Body of pancreas (tissue), 4 donors: ENCODE measurements around the gene WBP11. TPM values are rescaled to one million over a fixed set of nuclear protein-coding genes. Genes with fewer than 3 reads are reported as not detected.

Source experiments
- ATAC-seq: fragments of 150-250 bp; one replicate; pipeline ENCODE4 v1.9.1; 2016
- DNase-seq, 4 donors: peaks; one replicate each; pipeline ENCODE4 v3.0.0-alpha.2; 2019
- H3K27ac ChIP-seq, 4 donors: fragments of 200-600 bp; sonication (generic); 1 replicate in 3 of 4; 2 replicates in 1 of 4; pipeline versions ENCODE4 v1.5.1 to v1.6.1; 2016 to 2019; ENCODE audit warnings: mild to moderate bottlenecking in 1 of 4, mixed read lengths in 1 of 4, moderate library complexity in 1 of 4
- H3K27me3 ChIP-seq, 2 donors: fragments of 200-600 bp; sonication (generic); one replicate each; pipeline ENCODE4 v1.6.0; 2016; ENCODE audit warnings: mild to moderate bottlenecking in 1 of 2
- H3K36me3 ChIP-seq, 2 donors: fragments of 200-600 bp; sonication (generic); replicated peaks in 1 of 2; 2 replicates each; pipeline ENCODE4 v1.5.1; 2016; ENCODE audit warnings: low read depth in 2 of 2; ENCODE audit not compliant: insufficient read depth in 1 of 2
- H3K4me1 ChIP-seq: fragments of 200-600 bp; sonication (generic); one replicate; pipeline ENCODE4 v1.6.0; 2016
- H3K4me3 ChIP-seq, 2 donors: fragments of 200-600 bp; sonication (generic); 1 replicate in 1 of 2; 2 replicates in 1 of 2; pipeline ENCODE4 v1.5.1; 2016 to 2019
- H3K9me3 ChIP-seq, 3 donors: fragments of 200-600 bp; sonication (generic); 1 replicate in 2 of 3; 2 replicates in 1 of 3; pipeline ENCODE4 v1.5.1; 2016
- POLR2A ChIP-seq, 3 donors: fragments of 450-650 bp; IDR thresholded peaks; one replicate each; pipeline ENCODE4 v1.6.1; 2016; ENCODE audit warnings: antibody characterized with exemption in 3 of 3, mild to moderate bottlenecking in 2 of 3
- WGBS, 2 donors: methylation state at CpG; one replicate each; pipeline ENCODE4 v1.1.5; 2017; 5-methylcytosine and 5-hydroxymethylcytosine counted together
- intact Hi-C: fragments of 100-400 bp; cut with DNase I; formaldehyde crosslinking; loops from one replicate; pipeline ENCODE4 v1.15.1; 2023
- total RNA-seq, 2 donors: library from RNA; depleted of rRNA; stranded (reverse); fragments of >200 nt; gene quantifications; one replicate each; pipeline ENCODE4 v1.1.0, GENCODE V29; 2016
- TF ChIP-seq, protein P1 (sequence below), 7 experiments: fragments of 450-650 bp in 4 of 7; fragments of 200-600 bp in 3 of 7; sonication (generic) in 3 of 7; IDR thresholded peaks; one replicate each; pipeline ENCODE4 v1.5.1; 2016 to 2019; ENCODE audit warnings: antibody characterized with exemption in 7 of 7

The WBP11 gene
- total RNA-seq, 2 donors from 2014 or later, result 8.6 to 14.8 TPM

DNA sequence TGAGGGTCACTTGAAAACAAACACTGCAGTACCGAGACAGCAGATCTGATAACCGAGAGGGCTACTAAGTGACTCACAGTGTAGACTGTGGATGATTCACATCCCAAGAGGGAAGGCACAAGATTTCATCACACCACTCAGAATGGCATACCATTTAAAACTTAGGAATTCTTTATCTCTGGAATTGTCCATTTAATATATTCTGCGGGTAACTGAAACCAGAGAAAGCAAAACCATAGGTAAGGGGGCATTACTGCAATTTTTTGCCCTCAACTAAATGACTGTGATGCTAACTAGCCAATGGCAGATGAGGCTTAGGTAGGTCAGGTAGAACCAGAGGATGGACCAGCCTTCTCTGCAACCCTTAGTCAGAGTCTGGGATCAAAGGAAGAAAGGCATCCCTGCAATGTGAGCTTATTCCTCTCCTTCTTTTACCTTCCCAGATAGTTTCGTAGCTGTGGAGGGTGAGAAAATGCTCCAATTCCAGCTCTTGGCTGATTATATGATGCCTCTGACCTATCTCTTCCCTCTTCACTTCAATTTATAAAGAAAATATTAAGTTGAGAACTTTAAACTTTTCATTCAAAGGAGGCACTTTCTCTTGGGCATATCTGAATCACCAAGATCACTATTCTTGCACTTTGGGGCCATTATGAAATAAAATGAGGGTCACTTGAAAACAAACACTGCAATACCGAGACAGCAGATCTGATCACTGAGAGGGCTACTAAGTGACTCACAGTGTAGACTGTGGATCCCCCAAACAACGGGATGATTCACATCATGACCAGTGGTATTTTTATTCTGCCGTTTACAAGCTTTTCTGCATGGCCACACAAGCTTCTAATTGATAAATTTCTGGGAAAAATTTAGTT, 33.3 kb upstream of the WBP11 start:
- intact Hi-C loops, result no loop called here
- DNase-seq (no peak), ATAC-seq (peak; percentile 69)
- H3K36me3 ChIP-seq, result no peaks in the 10 kb centered on the region
- H3K27ac ChIP-seq, result no peak overlapping the region
- no peaks in the 10 kb centered on the region for H3K9me3 ChIP-seq
- H3K27me3 ChIP-seq, result no peaks in the 10 kb centered on the region
- TF ChIP-seq POLR2A (IDR thresholded peaks at IDR 0.05), result no peak
- TF ChIP-seq, protein P1, sequence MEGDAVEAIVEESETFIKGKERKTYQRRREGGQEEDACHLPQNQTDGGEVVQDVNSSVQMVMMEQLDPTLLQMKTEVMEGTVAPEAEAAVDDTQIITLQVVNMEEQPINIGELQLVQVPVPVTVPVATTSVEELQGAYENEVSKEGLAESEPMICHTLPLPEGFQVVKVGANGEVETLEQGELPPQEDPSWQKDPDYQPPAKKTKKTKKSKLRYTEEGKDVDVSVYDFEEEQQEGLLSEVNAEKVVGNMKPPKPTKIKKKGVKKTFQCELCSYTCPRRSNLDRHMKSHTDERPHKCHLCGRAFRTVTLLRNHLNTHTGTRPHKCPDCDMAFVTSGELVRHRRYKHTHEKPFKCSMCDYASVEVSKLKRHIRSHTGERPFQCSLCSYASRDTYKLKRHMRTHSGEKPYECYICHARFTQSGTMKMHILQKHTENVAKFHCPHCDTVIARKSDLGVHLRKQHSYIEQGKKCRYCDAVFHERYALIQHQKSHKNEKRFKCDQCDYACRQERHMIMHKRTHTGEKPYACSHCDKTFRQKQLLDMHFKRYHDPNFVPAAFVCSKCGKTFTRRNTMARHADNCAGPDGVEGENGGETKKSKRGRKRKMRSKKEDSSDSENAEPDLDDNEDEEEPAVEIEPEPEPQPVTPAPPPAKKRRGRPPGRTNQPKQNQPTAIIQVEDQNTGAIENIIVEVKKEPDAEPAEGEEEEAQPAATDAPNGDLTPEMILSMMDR (IDR thresholded peaks at IDR 0.05), result no peak
- H3K4me3 ChIP-seq, result no peak overlapping the region
- 62 to 73% methylated on average over 7 of the region's 7 CpGs for WGBS, 2 donors
- peaks cover 16% of the 10 kb centered on the region for H3K4me1 ChIP-seq

DNA sequence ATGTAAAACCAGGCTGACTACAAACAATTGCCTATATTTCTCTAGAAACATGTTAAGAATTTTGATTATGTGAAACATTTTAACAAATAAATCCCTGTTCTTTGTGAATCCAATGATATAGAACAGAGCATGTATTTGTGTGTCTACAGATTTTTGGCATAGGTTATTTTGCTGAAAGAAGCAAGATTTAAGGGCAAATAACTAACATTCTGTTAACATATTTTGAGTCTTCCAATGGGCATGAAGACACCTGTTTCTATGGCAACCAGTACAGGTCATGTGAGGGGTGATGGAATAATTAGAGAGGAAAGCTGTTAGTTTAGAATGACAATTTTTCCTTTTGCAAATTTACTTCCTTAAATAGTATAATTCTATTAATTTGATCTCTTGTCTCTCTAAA, 31.2 kb upstream of the WBP11 start:
- no peak for DNase-seq
- H3K36me3 ChIP-seq, result no peaks in the 10 kb centered on the region
- intact Hi-C loops, result no loop called here
- H3K27me3 ChIP-seq, result no peaks in the 10 kb centered on the region
- TF ChIP-seq, protein P1 (IDR thresholded peaks at IDR 0.05), result no peak
- no peak for TF ChIP-seq POLR2A (IDR thresholded peaks at IDR 0.05)
- H3K9me3 ChIP-seq, result no peaks in the 10 kb centered on the region
- H3K4me3 ChIP-seq, result no peak overlapping the region
- ATAC-seq, result no peak
- no peak overlapping the region for H3K27ac ChIP-seq
- H3K4me1 ChIP-seq, result no peaks in the 10 kb centered on the region

DNA sequence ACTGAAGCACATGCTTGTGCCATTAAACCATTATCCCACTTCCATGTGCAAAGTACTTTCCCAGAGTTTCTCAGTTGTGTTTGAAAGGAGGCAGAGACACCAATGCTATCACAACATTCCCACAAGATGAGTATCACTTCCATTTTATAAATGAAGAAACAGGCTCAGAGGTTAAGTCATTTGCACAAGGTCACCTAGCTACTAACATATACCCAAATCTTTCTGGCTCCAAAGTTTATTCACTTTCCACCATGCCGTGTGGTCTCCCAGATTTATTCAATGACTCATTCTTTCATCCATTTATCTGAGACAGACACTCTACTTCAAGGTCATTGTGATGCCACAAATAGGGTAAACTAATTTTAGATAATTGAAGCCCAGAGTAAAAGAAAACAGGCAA, 30.7 kb upstream of the WBP11 start:
- intact Hi-C loops, result no loop called here
- H3K27me3 ChIP-seq, result no peaks in the 10 kb centered on the region
- DNase-seq (no peak), ATAC-seq (peak; percentile 21)
- no peaks in the 10 kb centered on the region for H3K4me1 ChIP-seq
- no peaks in the 10 kb centered on the region for H3K36me3 ChIP-seq
- TF ChIP-seq, protein P1 (IDR thresholded peaks at IDR 0.05), result no peak
- TF ChIP-seq POLR2A (IDR thresholded peaks at IDR 0.05), result no peak
- no peak overlapping the region for H3K4me3 ChIP-seq
- 12 to 18% methylated on average over 1 of the region's 1 CpG for WGBS, 2 donors
- no peak overlapping the region for H3K27ac ChIP-seq
- no peaks in the 10 kb centered on the region for H3K9me3 ChIP-seq

DNA sequence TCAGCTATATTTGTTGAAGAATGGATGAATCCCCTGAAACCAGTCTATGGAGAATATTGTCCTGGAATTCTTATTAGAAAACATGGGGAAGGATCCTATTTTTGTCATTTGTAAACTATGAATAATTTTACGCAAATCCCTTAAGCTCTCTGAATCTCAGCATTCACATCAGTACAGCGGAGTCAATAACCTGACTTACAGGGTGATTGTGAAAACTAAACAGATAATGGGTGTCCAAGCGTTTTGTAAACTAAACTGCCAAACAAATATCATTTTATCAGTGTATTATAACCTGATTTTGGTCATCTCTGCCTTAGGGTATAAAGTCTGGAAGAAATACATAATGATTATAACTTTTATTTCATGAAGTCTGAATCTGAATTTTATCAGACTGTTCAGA, 30.1 kb upstream of the WBP11 start:
- H3K4me3 ChIP-seq, result no peak overlapping the region
- TF ChIP-seq, protein P1 (IDR thresholded peaks at IDR 0.05), result no peak
- intact Hi-C loops, result no loop called here
- no peak overlapping the region for H3K27ac ChIP-seq
- no peaks in the 10 kb centered on the region for H3K9me3 ChIP-seq
- H3K27me3 ChIP-seq, result no peaks in the 10 kb centered on the region
- DNase-seq (no peak), ATAC-seq (no peak)
- no peaks in the 10 kb centered on the region for H3K36me3 ChIP-seq
- H3K4me1 ChIP-seq, result no peaks in the 10 kb centered on the region
- 75 to 78% methylated on average over 3 of the region's 3 CpGs for WGBS, 2 donors

DNA sequence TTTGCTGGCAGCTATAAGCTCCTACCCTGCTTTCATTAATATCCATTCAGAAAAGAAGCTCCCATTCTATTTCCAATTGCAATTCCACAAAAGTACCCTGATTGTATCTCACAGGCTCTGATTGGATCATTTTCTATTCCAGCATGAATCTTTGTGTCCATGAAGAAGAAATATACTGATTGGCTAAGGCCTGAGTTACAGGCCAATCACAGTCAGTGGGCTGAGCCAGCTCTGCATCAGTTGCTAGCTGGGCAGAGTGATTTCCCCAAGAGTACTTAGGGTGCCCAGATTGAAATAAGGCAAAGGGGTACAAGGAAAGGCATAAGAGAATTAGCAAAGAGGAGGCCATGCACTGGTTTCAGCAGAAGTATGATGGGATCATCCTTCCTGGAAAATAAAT, 25.6 kb upstream of the WBP11 start:
- no peaks in the 10 kb centered on the region for H3K4me1 ChIP-seq
- H3K36me3 ChIP-seq, result no peaks in the 10 kb centered on the region
- DNase-seq, result no peak
- H3K4me3 ChIP-seq, result no peak overlapping the region
- no peaks in the 10 kb centered on the region for H3K9me3 ChIP-seq
- H3K27me3 ChIP-seq, result no peaks in the 10 kb centered on the region
- no peak overlapping the region for H3K27ac ChIP-seq
- no peak for ATAC-seq
- TF ChIP-seq POLR2A (IDR thresholded peaks at IDR 0.05), result no peak
- TF ChIP-seq, protein P1 (IDR thresholded peaks at IDR 0.05), result no peak
- intact Hi-C loops, result no loop called here
